WI38 (cell line): Measurements from ENCODE around the gene PIGR.

Source experiments
- H3K4me3 ChIP-seq: 2 replicates; pipeline ENCODE4 v1.5.1; 2011; ENCODE audit warnings: low read depth, mild to moderate bottlenecking, control low read depth, low read length
- CTCF ChIP-seq: IDR thresholded peaks from 2 replicates; pipeline ENCODE4 v1.5.1; 2012; ENCODE audit warnings: low read depth, mild to moderate bottlenecking, control low read depth, low read length

PIGR gene

DNA sequence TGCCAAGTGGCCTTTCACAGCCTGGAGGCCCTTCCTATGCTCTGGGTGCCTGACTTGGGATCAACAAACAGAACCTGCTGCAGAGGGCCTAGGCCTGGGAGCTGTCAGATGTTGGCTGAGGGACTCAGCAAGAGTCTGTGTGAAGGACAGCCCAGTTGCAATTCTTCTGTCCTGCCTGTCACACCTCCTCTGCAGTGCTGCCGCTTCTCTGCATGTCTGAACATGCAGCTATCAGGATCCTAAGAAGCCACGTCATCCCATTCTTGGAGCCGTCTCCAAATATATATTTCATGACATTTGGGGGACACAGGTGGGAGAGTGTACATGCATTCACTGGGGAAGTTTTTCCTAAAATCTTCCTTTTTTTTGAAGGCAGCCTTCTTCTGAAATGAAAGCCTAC, 15.4 kb upstream of the PIGR start:
- no peak overlapping the region for H3K4me3 ChIP-seq
- TF ChIP-seq CTCF, result no peak

DNA sequence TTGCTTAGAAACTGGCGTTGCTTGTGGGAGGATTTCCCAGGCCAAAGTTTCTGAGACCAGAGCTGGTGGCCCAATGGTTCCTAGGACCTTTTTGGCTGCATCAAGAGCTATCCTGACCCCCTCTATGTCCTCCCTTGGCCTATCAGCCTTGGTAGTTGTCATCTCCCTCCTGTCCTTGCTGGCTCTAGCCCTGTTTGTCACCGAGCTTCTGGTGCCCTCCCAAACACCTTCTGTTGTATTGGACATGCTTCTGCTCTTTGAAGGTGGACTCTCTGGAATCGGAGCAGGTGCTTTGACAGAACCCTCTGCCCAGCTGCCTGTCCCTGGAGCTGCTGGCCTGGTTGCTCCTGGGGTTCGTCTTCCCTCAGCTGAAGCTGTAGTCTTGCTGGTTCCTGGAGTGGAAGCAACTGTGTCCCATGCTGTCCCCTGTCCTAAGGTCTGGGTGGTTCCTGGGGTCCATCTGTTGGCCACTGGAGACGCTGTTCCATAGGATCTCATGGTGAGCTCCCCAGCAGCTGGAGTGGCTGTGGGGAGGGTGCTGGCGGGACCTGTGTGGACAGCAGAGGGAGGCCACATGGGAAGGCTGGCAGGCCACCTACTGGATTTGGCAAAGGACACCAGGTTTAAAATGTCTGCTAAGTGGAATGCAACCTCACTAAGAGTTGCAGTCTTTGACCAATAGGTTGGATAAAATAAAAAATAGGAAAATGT, 14.6 kb upstream of the PIGR start:
- no peak for TF ChIP-seq CTCF
- no peak overlapping the region for H3K4me3 ChIP-seq

DNA sequence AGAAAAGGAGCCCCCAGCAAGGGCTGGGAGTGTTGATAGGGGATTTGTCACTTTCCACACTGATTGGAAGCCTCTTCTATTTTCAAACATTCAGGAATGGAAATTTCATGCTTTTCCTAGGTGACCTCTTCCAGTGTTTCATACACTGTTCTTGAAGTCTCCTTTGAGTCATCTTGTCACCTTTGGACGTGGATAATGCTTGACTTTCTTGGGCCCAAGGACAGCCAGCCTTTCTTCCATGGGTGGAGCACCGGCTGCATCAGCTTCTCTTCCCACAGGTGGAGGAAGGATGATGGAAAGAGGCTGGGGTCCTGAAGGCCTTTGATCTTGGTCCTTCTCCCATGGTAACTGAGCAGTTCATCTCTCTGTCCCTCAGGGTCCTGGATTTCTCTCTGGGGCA, 11.9 kb upstream of the PIGR start:
- no peak overlapping the region for H3K4me3 ChIP-seq
- TF ChIP-seq CTCF, result no peak

GRCh38 chr1:206957639-206958038, 11.4 kb upstream of the PIGR start:
- H3K4me3 ChIP-seq, result no peak overlapping the region
- TF ChIP-seq CTCF, result no peak

DNA sequence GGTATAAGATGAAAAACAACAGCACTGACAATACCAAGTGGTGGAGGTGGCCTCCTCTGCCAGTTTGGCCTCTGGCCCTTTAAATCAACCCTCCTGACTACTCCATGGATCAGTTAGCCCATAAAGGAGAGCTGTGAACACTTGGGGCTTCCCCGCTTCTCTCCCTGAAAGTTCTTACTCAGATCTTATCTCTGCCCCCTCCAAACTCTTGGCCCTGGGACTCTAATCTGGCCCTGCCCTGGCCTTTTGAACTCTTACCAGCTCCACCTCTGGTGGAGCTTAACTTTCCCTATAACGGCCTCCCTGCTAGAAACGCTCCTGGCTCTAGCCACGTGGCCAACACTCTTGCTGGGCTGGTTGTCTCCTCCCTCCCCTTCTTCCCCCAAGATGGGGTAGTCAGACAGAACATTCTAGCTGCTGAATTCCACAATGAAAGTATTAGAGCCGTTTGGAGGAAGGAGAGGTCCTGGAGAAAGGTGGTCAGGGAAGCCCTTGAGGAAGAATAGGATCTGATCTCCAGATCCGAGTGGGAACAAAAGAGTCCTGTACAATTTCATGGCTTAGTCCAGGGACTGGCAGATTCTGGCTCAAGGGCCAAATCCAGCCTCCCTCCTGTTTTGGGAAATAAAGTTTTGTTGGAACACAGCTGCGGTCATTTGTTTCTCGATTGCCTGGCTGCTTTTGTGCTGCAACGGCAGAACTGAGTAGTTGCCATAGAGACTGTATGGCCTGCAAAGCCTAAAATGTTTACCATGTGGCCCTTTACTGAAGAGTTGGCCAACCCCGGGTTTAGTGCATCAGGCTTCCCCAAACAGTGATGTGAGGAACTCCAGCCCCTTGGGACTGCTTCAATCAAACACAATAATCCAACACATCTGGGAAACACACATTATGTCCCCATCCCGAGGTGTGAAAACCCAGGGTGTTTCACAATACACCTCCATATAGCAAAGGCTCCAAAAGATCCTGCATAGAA, 9.5 kb upstream of the PIGR start:
- no peak overlapping the region for H3K4me3 ChIP-seq
- TF ChIP-seq CTCF, result no peak

GRCh38 chr1:206954459-206955342, 8.4 kb upstream of the PIGR start:
- TF ChIP-seq CTCF, result no peak
- no peak overlapping the region for H3K4me3 ChIP-seq
